Fibroblast of mammary gland (primary cell): ENCODE measurements around the gene ARL3.

Experiments
- DNase-seq: peaks from one replicate; pipeline ENCODE4 v3.0.0-alpha.2; 2010; ENCODE audit warnings: low read depth
- H3K4me3 ChIP-seq: 2 replicates; pipeline ENCODE4 v1.5.1; 2011; ENCODE audit warnings: low read depth, mild to moderate bottlenecking, low read length, moderate library complexity; ENCODE audit not compliant: control insufficient read depth
- TF ChIP-seq, protein P1 (sequence below): conservative IDR thresholded peaks from 2 replicates; pipeline ENCODE4 v1.5.1; 2011; ENCODE audit warnings: low read depth, low read length, inconsistent platforms; ENCODE audit not compliant: control insufficient read depth, insufficient read depth

ARL3 gene

DNA sequence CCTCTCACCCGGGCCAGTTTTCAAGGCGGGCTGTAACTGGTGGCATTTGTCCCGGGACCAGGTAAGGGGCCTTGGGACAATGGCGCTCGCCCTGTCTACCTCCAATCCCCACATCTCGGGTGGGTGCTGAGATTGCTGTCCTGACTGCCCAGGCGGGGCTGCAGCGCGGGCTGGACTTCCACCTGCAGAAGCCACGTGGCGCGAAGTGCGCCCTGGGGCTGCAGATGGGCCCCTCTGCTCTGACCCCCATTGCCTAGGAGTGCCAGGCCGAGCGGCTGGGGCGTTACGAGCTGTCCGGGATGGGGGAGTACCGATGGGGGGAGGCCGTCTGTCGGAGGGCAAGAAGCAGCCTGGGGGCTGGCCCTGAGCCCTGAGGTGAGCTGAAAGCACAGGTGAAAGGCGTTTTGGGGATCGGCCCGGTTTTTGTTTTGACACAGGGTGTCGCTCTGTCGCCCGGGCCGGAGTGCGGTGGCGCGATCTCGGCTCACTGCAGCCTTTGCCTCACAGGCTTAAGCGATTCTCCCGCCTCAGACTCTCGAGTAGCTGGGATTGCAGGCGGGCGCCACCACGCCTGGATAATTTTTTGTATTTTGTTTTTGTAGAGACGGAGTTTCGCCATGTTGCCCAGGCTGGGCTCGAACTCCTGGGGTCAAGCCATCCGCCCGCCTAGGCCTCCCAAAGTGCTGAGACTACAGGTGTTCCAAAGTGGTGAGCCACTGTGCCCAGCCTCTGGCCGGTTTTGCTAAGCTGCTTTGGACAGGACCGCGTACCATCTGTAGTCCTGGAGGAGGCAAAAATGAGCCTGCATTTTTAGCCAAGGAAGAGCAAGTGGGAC is 641 bp upstream of the ARL3 start, which contains the start of gene SFXN2:
TSS of gene SFXN2 (plus strand) at position 16 of the 835 bp plus-strand sequence. CDS start 12,001 bp downstream, outside the sequence.
- peak within 1 kb of the TSS; percentile 91 for H3K4me3 ChIP-seq
- TF ChIP-seq, protein P1, sequence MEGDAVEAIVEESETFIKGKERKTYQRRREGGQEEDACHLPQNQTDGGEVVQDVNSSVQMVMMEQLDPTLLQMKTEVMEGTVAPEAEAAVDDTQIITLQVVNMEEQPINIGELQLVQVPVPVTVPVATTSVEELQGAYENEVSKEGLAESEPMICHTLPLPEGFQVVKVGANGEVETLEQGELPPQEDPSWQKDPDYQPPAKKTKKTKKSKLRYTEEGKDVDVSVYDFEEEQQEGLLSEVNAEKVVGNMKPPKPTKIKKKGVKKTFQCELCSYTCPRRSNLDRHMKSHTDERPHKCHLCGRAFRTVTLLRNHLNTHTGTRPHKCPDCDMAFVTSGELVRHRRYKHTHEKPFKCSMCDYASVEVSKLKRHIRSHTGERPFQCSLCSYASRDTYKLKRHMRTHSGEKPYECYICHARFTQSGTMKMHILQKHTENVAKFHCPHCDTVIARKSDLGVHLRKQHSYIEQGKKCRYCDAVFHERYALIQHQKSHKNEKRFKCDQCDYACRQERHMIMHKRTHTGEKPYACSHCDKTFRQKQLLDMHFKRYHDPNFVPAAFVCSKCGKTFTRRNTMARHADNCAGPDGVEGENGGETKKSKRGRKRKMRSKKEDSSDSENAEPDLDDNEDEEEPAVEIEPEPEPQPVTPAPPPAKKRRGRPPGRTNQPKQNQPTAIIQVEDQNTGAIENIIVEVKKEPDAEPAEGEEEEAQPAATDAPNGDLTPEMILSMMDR, result no peak
- DNase-seq, result no peak

DNA sequence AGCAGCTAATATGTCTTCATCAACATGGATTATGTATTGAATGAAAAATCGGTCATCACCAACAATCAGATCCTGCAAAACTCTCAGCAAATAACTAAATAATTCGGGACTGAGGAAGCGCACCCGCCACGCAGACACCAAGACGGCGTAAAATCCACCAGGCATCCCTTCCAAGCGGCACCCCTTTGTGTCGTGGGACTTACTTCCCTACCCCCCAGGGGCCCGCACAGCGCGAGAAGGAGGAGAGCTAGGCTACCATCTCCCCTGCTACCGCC is 721 bp downstream of the ARL3 start:
- TF ChIP-seq, protein P1, result peak; percentile 41
- no peak for DNase-seq
- H3K4me3 ChIP-seq, result peak overlapping the region; percentile 90

DNA sequence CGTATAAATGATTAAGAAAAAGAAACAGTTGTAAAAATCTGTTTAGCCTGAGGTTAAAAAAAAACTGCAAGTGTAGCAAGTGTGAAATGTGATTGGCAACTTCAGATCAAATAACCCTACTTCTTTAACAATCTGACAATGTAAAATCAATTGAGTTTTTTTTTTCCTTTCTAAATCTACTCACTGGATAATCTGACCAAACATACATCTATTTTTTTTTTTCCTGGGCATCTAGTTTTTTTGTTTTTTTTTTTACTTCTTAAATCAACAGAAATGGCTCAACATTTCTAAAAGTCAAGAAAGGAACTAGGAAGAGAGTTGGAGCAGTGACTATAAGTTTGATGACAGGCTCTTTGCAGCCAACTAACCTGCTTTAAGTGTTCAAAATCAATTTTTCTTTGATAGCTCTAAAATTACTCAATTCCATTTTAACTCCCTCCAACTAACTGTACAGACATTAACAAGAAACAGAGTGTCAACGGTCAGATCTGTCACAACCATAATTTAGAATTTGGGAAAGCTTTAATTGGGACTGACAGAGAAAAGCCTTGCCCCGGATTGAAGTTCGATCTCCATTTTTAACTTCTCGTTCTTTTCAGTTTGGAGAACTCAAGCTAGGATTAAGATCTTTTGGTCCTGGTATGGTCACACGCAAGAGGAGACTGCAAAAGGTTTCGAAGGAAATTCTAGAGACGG is 1.2 kb downstream of the ARL3 start:
- no peak for DNase-seq
- TF ChIP-seq, protein P1, result no peak
- peak overlapping the region; percentile 90 for H3K4me3 ChIP-seq

DNA sequence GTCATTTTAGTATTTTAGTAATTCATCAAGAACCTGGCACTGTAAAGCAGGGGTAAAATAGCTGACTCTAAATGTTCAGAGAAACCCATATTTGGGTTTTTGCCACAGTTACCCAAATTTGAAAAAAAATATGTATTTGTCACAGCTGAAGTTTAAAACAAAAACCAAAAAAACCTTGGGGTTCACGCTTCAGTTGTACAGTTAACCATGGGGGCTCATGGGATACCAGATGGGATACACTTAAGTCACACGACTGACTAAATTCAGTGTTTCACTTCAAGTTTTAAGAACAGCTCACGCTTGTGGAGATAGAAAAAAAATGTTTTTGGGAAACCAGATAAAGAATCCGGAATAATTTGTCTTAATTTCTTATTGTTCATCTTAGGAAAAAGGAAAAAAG is 2.1 kb downstream of the ARL3 start:
- TF ChIP-seq, protein P1, result no peak
- DNase-seq, result no peak
- no peak overlapping the region for H3K4me3 ChIP-seq

DNA sequence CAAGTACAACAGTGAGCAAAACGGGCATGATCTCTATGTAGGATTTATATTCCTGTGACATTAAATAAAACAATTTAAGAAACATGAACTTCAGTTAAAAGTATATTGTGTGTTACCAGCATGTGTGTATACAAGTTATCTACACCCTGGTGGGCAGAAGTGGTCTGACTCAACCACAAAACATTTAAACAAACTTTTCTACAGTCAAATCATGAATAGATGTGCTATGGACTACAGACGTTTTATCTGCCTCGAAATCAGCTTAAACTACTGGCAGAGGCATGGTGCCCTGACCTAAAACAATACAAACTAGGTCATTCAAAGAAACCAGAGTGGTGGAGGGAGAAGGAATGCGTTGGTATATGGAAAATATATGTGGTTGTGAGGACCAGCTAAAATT is 3.6 kb downstream of the ARL3 start:
- DNase-seq, result peak; percentile 63
- no peak overlapping the region for H3K4me3 ChIP-seq
- TF ChIP-seq, protein P1, result peak; percentile 16

DNA sequence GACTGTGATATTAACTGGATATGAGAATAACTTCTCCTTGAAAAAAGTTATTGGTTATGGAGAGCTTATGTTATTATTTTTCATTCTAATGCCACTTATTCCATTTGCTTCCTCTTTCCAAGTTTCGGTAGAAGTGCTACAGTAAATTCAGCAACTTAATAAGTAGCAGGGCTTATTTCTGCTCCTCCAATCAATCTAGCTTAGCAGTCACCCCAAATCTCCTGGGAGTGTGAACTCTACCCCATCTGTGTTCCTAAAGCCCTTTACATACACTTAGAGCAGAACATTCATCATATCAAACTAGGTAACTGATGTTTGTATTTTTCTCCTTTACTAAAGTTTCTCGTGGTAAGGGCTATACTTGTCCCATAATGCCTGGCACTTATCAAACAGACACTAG is 8.7 kb downstream of the ARL3 start:
- DNase-seq, result no peak
- H3K4me3 ChIP-seq, result no peak overlapping the region
- TF ChIP-seq, protein P1, result no peak
